ENCODE measurements around the gene ITPK1. TPM values are rescaled to one million over a fixed set of nuclear protein-coding genes. Genes with fewer than 3 reads are reported as not detected.

The ITPK1 gene
- total RNA-seq, 1 donor from 2014 or later, result 112 TPM

- H3K4me1 ChIP-seq, result no peaks in the 10 kb centered on the region
- no peak for DNase-seq
- H3K27me3 ChIP-seq (ENCODE audit: low read depth), result peaks cover 73% of the 10 kb centered on the region
- intact Hi-C loops (cut with micrococcal nuclease), result no loop called here
- TF ChIP-seq CTCF (IDR thresholded peaks at IDR 0.05; ENCODE audit: borderline replicate concordance), result no peak
- H3K9me3 ChIP-seq (replicated peaks), result no peaks in the 10 kb centered on the region
- H3K36me3 ChIP-seq, result no peaks in the 10 kb centered on the region
- H3K27ac ChIP-seq (replicated peaks), result no peak overlapping the region
- H3K4me3 ChIP-seq, result no peak overlapping the region
Observed at GRCh38 chr14:92917041-92917940, 198.4 kb downstream of the ITPK1 start.

GRCh38 chr14:92916201-92916600 lies 199.5 kb downstream of the ITPK1 start:
- Histone ChIP-seq H3K4me1 (no peaks in the 10 kb centered on the region), H3K4me3 (no peak overlapping the region), H3K36me3 (no peaks in the 10 kb centered on the region), H3K9me3 (replicated peaks) (no peaks in the 10 kb centered on the region), H3K27ac (replicated peaks) (no peak overlapping the region), H3K27me3 (ENCODE audit: low read depth) (peaks cover 62% of the 10 kb centered on the region)
- intact Hi-C loops (cut with micrococcal nuclease), result no loop called here
- TF ChIP-seq CTCF (IDR thresholded peaks at IDR 0.05; ENCODE audit: borderline replicate concordance), result no peak
- no peak for DNase-seq

- Histone ChIP-seq H3K9me3 (replicated peaks) (no peaks in the 10 kb centered on the region), H3K4me1 (no peaks in the 10 kb centered on the region), H3K4me3 (no peak overlapping the region), H3K27ac (replicated peaks) (no peak overlapping the region), H3K27me3 (ENCODE audit: low read depth) (peaks cover 52% of the 10 kb centered on the region), H3K36me3 (no peaks in the 10 kb centered on the region)
- TF ChIP-seq CTCF (IDR thresholded peaks at IDR 0.05; ENCODE audit: borderline replicate concordance), result no peak
- no peak for DNase-seq
- intact Hi-C loops (cut with micrococcal nuclease), result no loop called here
Observed at GRCh38 chr14:92914087-92914656, 201.6 kb downstream of the ITPK1 start.

GRCh38 chr14:92907316-92907911 lies 208.3 kb downstream of the ITPK1 start:
- H3K36me3 ChIP-seq, result no peaks in the 10 kb centered on the region
- peaks cover 47% of the 10 kb centered on the region for H3K27me3 ChIP-seq (ENCODE audit: low read depth)
- H3K4me1 ChIP-seq, result no peaks in the 10 kb centered on the region
- H3K27ac ChIP-seq (replicated peaks), result no peak overlapping the region
- intact Hi-C loops (cut with micrococcal nuclease), result no loop called here
- DNase-seq, result no peak
- H3K4me3 ChIP-seq, result no peak overlapping the region
- H3K9me3 ChIP-seq (replicated peaks), result no peaks in the 10 kb centered on the region
- TF ChIP-seq CTCF (IDR thresholded peaks at IDR 0.05; ENCODE audit: borderline replicate concordance), result no peak

- intact Hi-C loops (cut with micrococcal nuclease), result no loop called here
- Histone ChIP-seq H3K27me3 (ENCODE audit: low read depth) (peaks cover 51% of the 10 kb centered on the region), H3K4me1 (no peaks in the 10 kb centered on the region), H3K36me3 (no peaks in the 10 kb centered on the region), H3K9me3 (replicated peaks) (no peaks in the 10 kb centered on the region), H3K27ac (replicated peaks) (no peak overlapping the region), H3K4me3 (no peak overlapping the region)
- no peak for TF ChIP-seq CTCF (IDR thresholded peaks at IDR 0.05; ENCODE audit: borderline replicate concordance)
- no peak for DNase-seq
Observed at GRCh38 chr14:92906823-92907222, 208.9 kb downstream of the ITPK1 start.
